ENCODE measurements around the gene CHST10.

Gene CHST10

DNA sequence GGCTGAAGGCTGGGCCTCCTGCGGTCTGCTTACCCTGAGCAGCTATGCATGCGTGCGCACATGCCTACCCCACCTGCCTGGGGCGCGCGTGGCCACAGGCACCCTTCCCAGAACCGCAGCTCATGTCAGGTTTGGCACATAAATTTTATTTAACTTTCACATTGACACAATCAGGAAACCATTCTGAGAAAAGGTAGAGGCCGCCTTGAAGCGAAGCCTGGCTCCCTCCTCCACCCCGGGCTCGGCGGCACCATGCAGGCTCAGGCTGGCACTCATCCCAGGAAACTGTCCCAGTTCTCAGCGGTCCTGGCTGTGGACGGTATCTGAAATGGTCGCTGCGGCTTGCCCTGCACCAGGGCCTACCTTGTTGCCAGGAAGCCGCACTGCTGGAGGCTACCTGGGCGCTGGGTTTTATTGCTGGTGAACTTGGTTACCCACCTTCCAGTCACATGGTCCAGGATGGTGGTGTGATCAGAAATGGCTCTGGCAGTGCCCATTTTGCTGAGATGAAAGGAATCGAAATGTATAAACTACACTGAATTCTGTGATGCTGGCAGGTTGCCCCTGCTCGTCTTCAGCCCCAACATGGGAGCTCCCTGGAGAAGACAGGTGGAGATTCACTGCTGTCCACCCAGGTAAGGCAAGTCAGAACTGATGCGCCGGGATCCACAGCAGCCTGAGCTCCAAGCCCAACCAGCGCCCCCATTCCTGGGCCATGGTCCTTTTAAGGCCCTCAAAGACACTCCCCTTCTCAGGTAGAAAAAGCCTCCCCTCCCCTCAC is 25.5 kb downstream of the CHST10 start:
- no peak overlapping the region for H3K27ac ChIP-seq (ENCODE audit: poor library complexity, severe bottlenecking)
- no peak for TF ChIP-seq CTCF (IDR thresholded peaks at IDR 0.05; ENCODE audit: poor library complexity, severe bottlenecking)
- DNase-seq (ENCODE audit: low spot score) = no peak

GRCh38 chr2:100390001-100390940 is 27.2 kb downstream of the CHST10 start:
- H3K4me1 ChIP-seq (ENCODE audit: insufficient read depth, poor library complexity, severe bottlenecking) = no peaks in the 10 kb centered on the region
- TF ChIP-seq CTCF (IDR thresholded peaks at IDR 0.05; ENCODE audit: poor library complexity, severe bottlenecking) = no peak
- no peak overlapping the region for H3K4me3 ChIP-seq (ENCODE audit: severe bottlenecking)
- no peaks in the 10 kb centered on the region for H3K36me3 ChIP-seq (ENCODE audit: low read depth)
- no peak for DNase-seq (ENCODE audit: low spot score)
- no peak overlapping the region for H3K27ac ChIP-seq (ENCODE audit: poor library complexity, severe bottlenecking)
- H3K9me3 ChIP-seq (ENCODE audit: severe bottlenecking) = no peaks in the 10 kb centered on the region
- ATAC-seq (ENCODE audit: low read depth) = no peak
- H3K27me3 ChIP-seq (ENCODE audit: insufficient read depth, poor library complexity, severe bottlenecking) = no peaks in the 10 kb centered on the region

More for the DNA sequence above, 25.5 kb downstream of the CHST10 start:
- Histone ChIP-seq H3K4me1 (ENCODE audit: insufficient read depth, poor library complexity, severe bottlenecking) (no peaks in the 10 kb centered on the region), H3K4me3 (ENCODE audit: severe bottlenecking) (no peak overlapping the region), H3K36me3 (ENCODE audit: low read depth) (no peaks in the 10 kb centered on the region), H3K9me3 (ENCODE audit: severe bottlenecking) (no peaks in the 10 kb centered on the region), H3K27me3 (ENCODE audit: insufficient read depth, poor library complexity, severe bottlenecking) (no peaks in the 10 kb centered on the region)
- no peak for ATAC-seq (ENCODE audit: low read depth)

GRCh38 chr2:100388703-100389102 is 28.8 kb downstream of the CHST10 start:
- ATAC-seq (ENCODE audit: low read depth) (no peak), DNase-seq (ENCODE audit: low spot score) (no peak)
- no peaks in the 10 kb centered on the region for H3K27me3 ChIP-seq (ENCODE audit: insufficient read depth, poor library complexity, severe bottlenecking)
- no peaks in the 10 kb centered on the region for H3K4me1 ChIP-seq (ENCODE audit: insufficient read depth, poor library complexity, severe bottlenecking)
- no peaks in the 10 kb centered on the region for H3K36me3 ChIP-seq (ENCODE audit: low read depth)
- no peaks in the 10 kb centered on the region for H3K9me3 ChIP-seq (ENCODE audit: severe bottlenecking)
- H3K27ac ChIP-seq (ENCODE audit: poor library complexity, severe bottlenecking) = no peak overlapping the region
- H3K4me3 ChIP-seq (ENCODE audit: severe bottlenecking) = no peak overlapping the region
- TF ChIP-seq CTCF (IDR thresholded peaks at IDR 0.05; ENCODE audit: poor library complexity, severe bottlenecking) = no peak

GRCh38 chr2:100383954-100384353 is 33.5 kb downstream of the CHST10 start:
- Histone ChIP-seq H3K9me3 (ENCODE audit: severe bottlenecking) (no peaks in the 10 kb centered on the region), H3K36me3 (ENCODE audit: low read depth) (no peaks in the 10 kb centered on the region), H3K27me3 (ENCODE audit: insufficient read depth, poor library complexity, severe bottlenecking) (no peaks in the 10 kb centered on the region), H3K4me1 (ENCODE audit: insufficient read depth, poor library complexity, severe bottlenecking) (no peaks in the 10 kb centered on the region), H3K27ac (ENCODE audit: poor library complexity, severe bottlenecking) (no peak overlapping the region), H3K4me3 (ENCODE audit: severe bottlenecking) (no peak overlapping the region)
- no peak for TF ChIP-seq CTCF (IDR thresholded peaks at IDR 0.05; ENCODE audit: poor library complexity, severe bottlenecking)
- ATAC-seq (ENCODE audit: low read depth) (no peak), DNase-seq (ENCODE audit: low spot score) (no peak)

Data from RWPE2 (cell line).